ENCODE results near the gene GPS1.
A peak's percentile ranks its signal among the peaks of the same experiment; 100 is the strongest.

GPS1 gene

GRCh38 chr17:82092628-82092994 is 40.9 kb downstream of the GPS1 start:
- H3K4me3 Mint-ChIP-seq, result no peak overlapping the region
- no peak for DNase-seq
- peaks cover 34 to 45% of the 10 kb centered on the region in 2 donors for H3K36me3 Mint-ChIP-seq
- no peak overlapping the region for H3K27ac Mint-ChIP-seq
- no peaks in the 10 kb centered on the region for H3K27me3 Mint-ChIP-seq
- no peaks in the 10 kb centered on the region for H3K9me3 Mint-ChIP-seq
- peaks cover 6 to 18% of the 10 kb centered on the region in 2 donors for H3K4me1 Mint-ChIP-seq
- no peak for ATAC-seq (replicated peaks)

- ATAC-seq (replicated peaks) (no peak), DNase-seq (no peak)
- no peaks in the 10 kb centered on the region for H3K27me3 Mint-ChIP-seq
- no peaks in the 10 kb centered on the region for H3K9me3 Mint-ChIP-seq
- no peak overlapping the region for H3K27ac Mint-ChIP-seq
- peaks cover 33 to 42% of the 10 kb centered on the region in 2 donors for H3K36me3 Mint-ChIP-seq
- H3K4me3 Mint-ChIP-seq, result peak overlapping the region in 1 of 2 donors; percentile 19
- peaks cover 6 to 18% of the 10 kb centered on the region in 2 donors for H3K4me1 Mint-ChIP-seq
Observed at GRCh38 chr17:82092995-82093751, 41.5 kb downstream of the GPS1 start.

- peak overlapping the region; percentile 31 for H3K27ac Mint-ChIP-seq
- H3K4me3 Mint-ChIP-seq, result peak overlapping the region; percentile 73 to 80
- ATAC-seq (replicated peaks) (no peak), DNase-seq (no peak)
- H3K9me3 Mint-ChIP-seq, result no peaks in the 10 kb centered on the region
- H3K4me1 Mint-ChIP-seq, result peaks cover 7 to 29% of the 10 kb centered on the region in 2 donors
- peaks cover 31 to 33% of the 10 kb centered on the region in 2 donors for H3K36me3 Mint-ChIP-seq
- no peaks in the 10 kb centered on the region for H3K27me3 Mint-ChIP-seq
Observed at GRCh38 chr17:82094931-82095776, 43.5 kb downstream of the GPS1 start.

GRCh38 chr17:82095777-82096708 is 44.3 kb downstream of the GPS1 start:
- peak overlapping the region; percentile 59 for H3K27ac Mint-ChIP-seq
- no peaks in the 10 kb centered on the region for H3K9me3 Mint-ChIP-seq
- no peaks in the 10 kb centered on the region for H3K27me3 Mint-ChIP-seq
- peak overlapping the region; percentile 80 to 87 for H3K4me3 Mint-ChIP-seq
- peaks cover 32 to 34% of the 10 kb centered on the region in 2 donors for H3K36me3 Mint-ChIP-seq
- no peak for DNase-seq
- ATAC-seq (replicated peaks), result no peak
- H3K4me1 Mint-ChIP-seq, result peaks cover 9 to 38% of the 10 kb centered on the region in 2 donors

GRCh38 chr17:82096709-82097183 is 45.0 kb downstream of the GPS1 start:
- DNase-seq (no peak), ATAC-seq (replicated peaks) (no peak)
- Mint-ChIP-seq H3K4me1 (peaks cover 9 to 42% of the 10 kb centered on the region in 2 donors), H3K27me3 (no peaks in the 10 kb centered on the region), H3K36me3 (peaks cover 33% of the 10 kb centered on the region in 2 donors), H3K27ac (peak overlapping the region; percentile 87), H3K9me3 (no peaks in the 10 kb centered on the region), H3K4me3 (peak overlapping the region; percentile 78 to 87)

- DNase-seq, result peak; percentile 39
- Mint-ChIP-seq H3K4me3 (peak overlapping the region; percentile 86 to 87), H3K4me1 (peaks cover 9 to 44% of the 10 kb centered on the region in 2 donors), H3K27me3 (no peaks in the 10 kb centered on the region), H3K27ac (peak overlapping the region; percentile 87), H3K9me3 (no peaks in the 10 kb centered on the region), H3K36me3 (peaks cover 28 to 31% of the 10 kb centered on the region in 2 donors)
- peak; percentile 1 to 2 for ATAC-seq (replicated peaks)
Observed at GRCh38 chr17:82097184-82097918, 45.7 kb downstream of the GPS1 start.

GRCh38 chr17:82097919-82098168 is 46.1 kb downstream of the GPS1 start:
- no peaks in the 10 kb centered on the region for H3K9me3 Mint-ChIP-seq
- ATAC-seq (replicated peaks) (peak in 1 of 2 donors; percentile 6), DNase-seq (no peak)
- H3K27ac Mint-ChIP-seq, result peak overlapping the region; percentile 87
- H3K36me3 Mint-ChIP-seq, result peaks cover 28 to 31% of the 10 kb centered on the region in 2 donors
- H3K27me3 Mint-ChIP-seq, result no peaks in the 10 kb centered on the region
- H3K4me3 Mint-ChIP-seq, result peak overlapping the region; percentile 86
- peaks cover 9 to 44% of the 10 kb centered on the region in 2 donors for H3K4me1 Mint-ChIP-seq

GRCh38 chr17:82098169-82098938 is 46.7 kb downstream of the GPS1 start, which contains the start of gene FASN:
Gene FASN (minus strand): TSS chr17:82098236. CDS start chr17:82096445, 1,791 bp downstream.
- DNase-seq (peak; percentile 94), ATAC-seq (replicated peaks) (peak; percentile 84 to 86)
- peak within 1 kb of the TSS; percentile 87 for H3K27ac Mint-ChIP-seq
- no peaks in the 10 kb centered on the region for H3K27me3 Mint-ChIP-seq
- H3K4me3 Mint-ChIP-seq, result peak within 1 kb of the TSS; percentile 86 to 94
- H3K36me3 Mint-ChIP-seq, result peaks cover 28 to 29% of the 10 kb centered on the region in 2 donors
- H3K4me1 Mint-ChIP-seq, result peaks cover 6 to 46% of the 10 kb centered on the region in 2 donors
- H3K9me3 Mint-ChIP-seq, result no peaks in the 10 kb centered on the region

GRCh38 chr17:82098939-82099763 is 47.5 kb downstream of the GPS1 start:
- peak; percentile 41 for DNase-seq
- peaks cover 26 to 27% of the 10 kb centered on the region in 2 donors for H3K36me3 Mint-ChIP-seq
- H3K27me3 Mint-ChIP-seq, result no peaks in the 10 kb centered on the region
- peak overlapping the region; percentile 98 for H3K27ac Mint-ChIP-seq
- no peaks in the 10 kb centered on the region for H3K9me3 Mint-ChIP-seq
- peaks cover 6 to 49% of the 10 kb centered on the region in 2 donors for H3K4me1 Mint-ChIP-seq
- peak; percentile 15 to 17 for ATAC-seq (replicated peaks)
- peak overlapping the region; percentile 90 to 94 for H3K4me3 Mint-ChIP-seq

- Mint-ChIP-seq H3K9me3 (no peaks in the 10 kb centered on the region), H3K4me1 (peaks cover 15 to 62% of the 10 kb centered on the region in 2 donors), H3K27ac (peak overlapping the region; percentile 67), H3K36me3 (peaks cover 19 to 22% of the 10 kb centered on the region in 2 donors), H3K4me3 (peak overlapping the region; percentile 90 to 94), H3K27me3 (no peaks in the 10 kb centered on the region)
- DNase-seq, result no peak
- no peak for ATAC-seq (replicated peaks)
Observed at GRCh38 chr17:82100502-82101298, 49.0 kb downstream of the GPS1 start.

GRCh38 chr17:82101301-82101715 is 49.6 kb downstream of the GPS1 start:
- no peak for DNase-seq

More at GRCh38 chr17:82101301-82101715, 49.6 kb downstream of the GPS1 start:
- Mint-ChIP-seq H3K27ac (peak overlapping the region; percentile 67), H3K4me1 (peaks cover 16 to 62% of the 10 kb centered on the region in 2 donors), H3K27me3 (no peaks in the 10 kb centered on the region), H3K36me3 (peaks cover 13 to 17% of the 10 kb centered on the region in 2 donors), H3K4me3 (no peak overlapping the region), H3K9me3 (no peaks in the 10 kb centered on the region)
- ATAC-seq (replicated peaks), result no peak
